ENCODE results near the gene TMEM181.
"Not testable (repeated sequence)": the region's sequence is repeated elsewhere in the genome, so short reads cannot be mapped to it uniquely, and the experiment has no call there.

TMEM181 gene

DNA sequence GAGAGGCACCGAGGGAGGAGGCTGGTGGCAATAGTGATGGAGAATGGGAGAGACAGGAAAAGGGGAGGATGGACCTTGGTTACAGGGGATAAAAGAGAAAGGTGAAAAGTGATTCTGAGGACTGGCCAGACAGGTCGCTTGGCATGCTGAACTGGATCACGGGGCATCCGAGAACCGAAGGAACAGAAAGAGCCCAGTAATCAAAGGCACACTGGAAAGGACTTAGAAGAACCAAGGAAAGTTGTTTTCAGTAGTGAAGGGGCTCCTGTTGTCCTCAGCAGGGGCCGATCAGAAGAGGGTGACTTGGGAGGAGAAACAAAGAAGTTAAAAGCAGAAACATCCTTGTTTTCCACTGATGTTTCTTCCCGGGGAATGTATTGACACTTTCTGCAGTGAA is 108.8 kb downstream of the TMEM181 start:
- Histone ChIP-seq H3K4me3 (no peak overlapping the region), H3K27ac (peak overlapping the region in 3 of 21 experiments; percentile 31 to 53 (median 52))

DNA sequence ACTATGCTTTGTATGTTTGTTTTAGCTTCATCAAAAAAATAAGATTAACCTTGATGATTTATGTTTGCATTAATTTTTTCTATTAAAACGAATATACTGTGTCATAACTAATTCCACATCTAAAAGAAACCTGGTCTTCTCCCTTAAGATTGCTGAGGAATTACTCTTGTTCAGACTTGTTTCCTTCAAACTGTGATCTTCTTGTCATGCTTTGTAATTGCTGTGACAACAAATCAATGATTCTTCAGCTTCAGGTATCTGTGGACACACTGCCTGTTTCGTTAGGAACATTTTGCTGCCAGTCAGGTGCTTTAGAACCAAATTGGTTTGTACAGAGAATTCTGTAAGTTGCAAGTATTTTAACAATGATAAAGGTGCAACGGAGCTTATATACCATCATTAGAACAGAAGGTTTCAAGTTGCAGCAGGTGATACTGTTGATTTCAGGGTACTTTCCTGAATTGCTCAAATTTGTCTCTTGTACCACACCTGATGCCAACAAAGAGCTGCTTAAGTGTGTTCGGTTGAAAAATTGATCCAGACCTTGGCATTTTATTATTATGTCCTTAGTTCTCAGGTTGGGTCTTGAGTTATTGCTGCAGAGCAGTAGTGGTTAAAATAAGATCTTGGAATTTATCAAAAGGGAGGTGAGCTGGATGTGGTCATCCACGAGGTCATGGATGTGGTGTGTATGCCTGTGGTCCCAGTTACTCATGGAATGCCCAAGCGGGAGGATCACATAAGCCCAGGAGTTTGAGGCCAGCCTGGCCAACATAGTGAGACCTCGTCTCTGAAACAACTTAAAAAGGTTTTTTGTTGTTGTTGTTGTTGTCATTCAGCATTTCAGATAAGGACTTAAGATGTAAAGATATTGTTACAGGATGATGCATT is 109.5 kb downstream of the TMEM181 start:
- H3K27ac ChIP-seq = peak overlapping the region in 2 of 21 experiments; percentile 52 to 53
- H3K4me3 ChIP-seq = no peak overlapping the region

DNA sequence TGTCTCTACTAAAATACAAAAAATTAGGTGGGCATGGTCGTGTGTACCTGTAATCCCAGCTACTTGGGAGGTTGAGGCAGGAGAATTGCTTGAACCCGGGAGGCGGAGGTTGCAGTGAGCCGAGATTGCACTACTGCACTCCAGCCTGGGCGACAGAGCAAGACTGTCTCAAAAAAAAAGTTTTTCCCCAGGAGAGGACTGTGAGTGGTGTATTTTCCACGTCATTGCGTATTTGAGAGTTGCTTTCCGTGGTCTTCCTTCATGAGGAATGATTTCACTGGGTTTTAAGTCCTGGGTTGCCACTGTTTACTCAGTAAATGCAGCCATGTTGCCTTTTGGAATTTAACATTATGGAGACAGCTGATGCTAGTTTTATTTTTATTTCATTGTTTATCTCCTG is 112.2 kb downstream of the TMEM181 start:
- H3K27ac ChIP-seq, H3K4me3 ChIP-seq: not testable (repeated sequence)

DNA sequence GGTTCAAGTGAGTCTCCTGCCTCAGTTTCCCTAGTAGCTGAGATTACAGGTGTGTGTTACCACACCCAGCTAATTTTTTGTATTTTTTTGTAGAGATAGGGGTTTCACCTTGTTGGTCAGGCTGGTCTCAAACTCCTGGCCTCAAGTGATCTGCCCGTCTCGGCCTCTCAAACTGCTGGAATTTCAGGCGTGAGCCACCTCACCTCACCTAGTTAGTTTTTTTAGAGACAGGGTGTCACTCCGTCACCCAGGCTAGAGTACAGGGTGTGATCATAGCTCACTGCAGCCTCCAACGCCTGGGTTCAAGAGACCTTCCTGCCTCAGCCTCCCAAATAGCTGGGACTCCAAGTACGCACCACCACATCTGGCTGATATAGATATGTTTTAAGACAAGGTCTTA is 112.8 kb downstream of the TMEM181 start:
- Histone ChIP-seq H3K4me3 (no peak overlapping the region), H3K27ac (no peak overlapping the region)

DNA sequence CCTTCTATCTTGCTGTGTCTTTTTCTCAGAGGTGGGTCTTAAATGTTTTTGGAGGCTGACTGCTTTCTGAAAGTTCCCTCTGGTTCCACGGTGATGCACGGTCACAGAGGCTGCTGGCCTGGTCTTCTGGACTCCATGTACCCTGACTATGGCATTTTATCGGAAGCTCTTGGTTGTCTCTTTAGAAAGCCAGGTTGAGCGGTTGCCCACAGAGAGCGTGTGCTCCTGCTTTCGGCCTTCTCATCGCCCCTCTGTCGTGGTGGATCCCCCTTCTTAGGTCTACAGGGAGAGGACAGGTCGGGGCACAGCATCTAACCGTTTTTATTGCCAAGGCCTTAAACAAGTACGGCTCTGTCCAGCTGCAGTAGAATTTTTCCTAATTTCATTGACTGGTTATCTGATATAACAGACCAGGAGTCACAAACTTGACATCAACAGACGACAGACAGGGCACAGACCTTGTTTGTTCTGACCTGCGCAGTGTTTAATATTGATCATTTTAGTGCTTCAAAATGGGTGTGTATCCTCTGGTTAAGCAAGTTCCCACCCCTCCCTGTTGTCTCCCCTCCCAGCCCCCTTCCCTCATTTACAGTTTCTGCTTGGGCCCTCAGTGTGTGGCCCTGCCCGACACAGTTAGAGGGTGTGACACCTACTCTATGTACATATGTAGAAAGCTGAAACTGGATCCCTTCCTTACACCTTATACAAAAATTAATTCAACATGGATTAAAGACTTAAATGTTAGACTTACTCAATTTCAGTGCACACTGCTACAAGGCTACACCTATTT is 114.6 kb downstream of the TMEM181 start:
- H3K27ac ChIP-seq = no peak overlapping the region
- H3K4me3 ChIP-seq = no peak overlapping the region

DNA sequence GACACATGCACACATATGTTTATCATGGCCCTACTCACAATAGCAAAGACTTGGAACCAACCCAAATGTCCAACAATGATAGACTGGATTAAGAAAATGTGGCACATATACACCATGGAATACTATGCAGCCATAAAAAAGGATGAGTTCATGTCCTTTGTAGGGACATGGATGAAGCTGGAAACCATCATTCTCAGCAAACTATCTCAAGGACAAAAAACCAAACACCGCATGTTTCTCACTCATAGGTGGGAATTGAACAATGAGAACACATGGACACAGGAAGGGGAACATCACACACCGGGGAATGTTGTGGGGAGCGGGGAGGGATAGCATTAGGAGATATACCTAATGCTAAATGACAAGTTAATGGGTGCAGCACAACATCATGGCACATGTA is 117.2 kb downstream of the TMEM181 start:
- H3K27ac ChIP-seq, H3K4me3 ChIP-seq: not testable (repeated sequence)

DNA sequence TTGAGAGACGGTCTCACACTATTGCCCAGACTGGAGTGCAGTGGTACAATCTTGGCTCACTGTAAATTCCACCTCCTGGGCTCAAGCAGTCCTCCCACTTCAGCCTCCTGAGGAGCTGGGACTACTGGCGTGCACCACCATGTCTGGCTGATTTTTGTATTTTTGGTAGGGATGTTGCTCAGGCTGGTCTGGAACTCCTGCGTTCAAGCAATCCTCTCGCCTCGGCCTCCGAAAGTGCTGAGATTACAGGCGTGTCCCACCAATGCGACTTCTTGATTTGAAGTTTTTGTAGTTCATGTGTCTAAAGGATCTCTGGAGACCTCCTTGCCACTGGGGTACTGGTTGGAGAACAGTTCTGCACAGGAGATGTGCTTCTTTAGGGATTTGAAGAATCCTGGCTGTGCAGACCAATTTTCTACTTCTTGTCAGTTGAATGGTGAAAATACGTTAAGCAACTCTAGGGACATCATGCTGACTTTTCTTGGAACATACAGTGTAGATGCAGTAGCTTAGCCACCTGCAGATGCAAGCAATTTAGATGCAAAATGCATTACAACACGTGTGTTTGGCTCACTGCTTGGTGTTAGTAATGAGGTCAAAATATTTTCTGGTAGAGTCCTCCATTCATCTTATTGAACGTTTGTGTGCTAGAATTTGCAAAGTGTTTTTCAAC is 118.2 kb downstream of the TMEM181 start:
- H3K4me3 ChIP-seq = no peak overlapping the region
- no peak overlapping the region for H3K27ac ChIP-seq

DNA sequence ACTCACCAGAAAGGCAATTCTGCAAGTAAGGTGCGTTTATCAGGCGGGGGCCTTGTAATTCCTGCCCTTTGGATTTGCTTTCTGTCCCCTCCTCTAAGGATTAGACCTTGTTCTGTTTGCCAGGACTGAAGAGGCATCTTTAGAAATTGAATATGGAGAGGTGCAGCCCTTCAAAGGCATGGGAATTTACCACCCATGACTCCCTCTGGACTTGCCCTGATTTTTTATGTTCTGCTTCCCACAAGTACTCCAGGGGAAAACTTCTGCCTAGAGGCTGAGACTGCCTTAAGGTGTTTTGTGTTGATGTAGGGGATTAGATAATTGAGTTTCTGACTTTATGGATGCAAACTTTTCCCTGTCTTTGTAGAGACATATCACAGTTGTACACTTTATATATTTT is 120.1 kb downstream of the TMEM181 start:
- Histone ChIP-seq H3K4me3 (no peak overlapping the region), H3K27ac (no peak overlapping the region)

DNA sequence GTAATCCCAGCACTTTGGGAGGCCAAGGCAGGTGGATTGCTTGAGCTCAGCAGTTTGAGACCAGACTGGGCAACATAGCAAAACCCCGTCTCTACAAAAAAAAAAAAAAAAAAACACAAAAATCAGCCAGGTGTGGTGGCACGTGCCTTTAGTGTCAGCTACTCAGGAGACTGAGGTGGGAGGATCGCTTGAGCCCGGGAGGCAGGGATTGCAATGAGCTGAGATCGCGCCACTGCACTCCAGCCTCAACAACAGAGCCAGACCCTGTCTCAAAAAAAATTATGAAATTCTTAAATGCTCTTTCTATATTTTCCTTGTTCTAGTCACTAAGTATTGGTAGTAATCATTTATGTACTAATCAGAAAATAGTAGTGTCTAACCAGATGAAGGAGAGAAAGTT is 120.6 kb downstream of the TMEM181 start:
- H3K4me3 ChIP-seq = no peak overlapping the region
- H3K27ac ChIP-seq = no peak overlapping the region

DNA sequence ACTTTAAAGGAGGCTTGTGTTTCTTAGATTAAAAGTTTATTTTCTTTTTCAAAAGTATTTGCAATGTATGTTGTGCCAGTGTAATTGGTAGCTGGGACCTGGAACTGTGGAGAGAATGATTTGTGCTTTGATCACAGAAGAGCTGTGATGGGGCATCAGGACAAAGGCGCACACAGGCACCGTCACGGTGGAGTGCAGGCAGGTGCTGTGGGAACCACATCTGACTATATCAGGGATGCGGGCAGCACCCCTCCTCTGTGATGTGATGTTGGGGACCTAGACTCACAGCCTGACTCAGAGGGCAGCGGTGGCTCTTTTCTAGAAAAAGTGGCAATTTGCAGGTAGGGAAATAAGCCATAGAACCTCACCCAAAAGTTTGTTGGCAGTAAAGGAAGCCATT is 124.4 kb downstream of the TMEM181 start:
- Histone ChIP-seq H3K27ac (no peak overlapping the region), H3K4me3 (no peak overlapping the region)

DNA sequence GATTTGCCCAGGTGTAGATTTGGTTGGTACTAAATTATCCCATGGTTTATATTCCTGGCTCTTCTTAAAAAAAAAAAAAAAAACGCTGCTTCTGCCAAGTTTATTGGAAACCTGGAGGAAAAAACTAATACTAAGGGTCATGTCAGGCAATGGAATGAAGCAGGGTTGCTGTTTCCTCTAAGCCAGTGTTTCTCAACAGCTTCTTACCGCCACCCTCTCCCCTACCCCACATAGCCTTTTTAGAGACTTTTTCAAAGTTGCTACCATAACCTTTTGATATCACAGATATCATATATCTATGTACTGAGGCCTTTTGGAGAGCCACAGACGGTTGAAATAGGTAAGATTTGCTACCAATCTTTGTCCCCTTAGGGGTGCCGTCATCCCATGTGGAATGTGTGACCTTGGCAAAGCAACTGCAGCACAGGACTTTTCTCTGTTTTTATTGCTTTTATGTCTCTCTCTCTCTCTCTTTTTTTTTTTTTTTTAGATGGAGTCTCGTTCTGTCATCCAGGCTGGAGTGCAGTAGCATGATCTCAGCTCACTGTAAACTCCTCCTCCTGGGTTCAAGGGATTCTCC is 124.9 kb downstream of the TMEM181 start:
- no peak overlapping the region for H3K27ac ChIP-seq

More for the DNA sequence above, 124.9 kb downstream of the TMEM181 start:
- H3K4me3 ChIP-seq = no peak overlapping the region

All from skin epidermis (tissue), 12 donors.